ENCODE results near the gene CCDC149. TPM values are rescaled to one million over a fixed set of nuclear protein-coding genes. Genes with fewer than 3 reads are reported as not detected.

CCDC149 gene
- total RNA-seq, 3 donors from 2014 or later (not counting 1 experiment from before 2014, with no cell fraction given) = 0.14 to 0.86 (median 0.43) TPM

GRCh38 chr4:24928708-24929107 is 15.9 kb upstream of the CCDC149 start:
- Histone ChIP-seq H3K4me3 (ENCODE audit: low read length) (no peak overlapping the region), H3K27ac (ENCODE audit: low read length) (no peak overlapping the region), H3K36me3 (ENCODE audit: control insufficient read depth, insufficient read depth, low read length) (no peaks in the 10 kb centered on the region), H3K4me1 (ENCODE audit: control insufficient read depth, insufficient read depth, low read length) (no peaks in the 10 kb centered on the region), H3K27me3 (ENCODE audit: control insufficient read depth, insufficient read depth, low read length) (no peaks in the 10 kb centered on the region), H3K9me3 (ENCODE audit: control insufficient read depth, insufficient read depth, low read length) (no peaks in the 10 kb centered on the region)
- WGBS (ENCODE audit: insufficient coverage) = 68% methylated on average over 2 of the region's 2 CpGs
- Mint-ChIP-seq H3K9me3 (no peaks in the 10 kb centered on the region), H3K4me1 (no peaks in the 10 kb centered on the region), H3K4me3 (no peak overlapping the region), H3K36me3 (no peaks in the 10 kb centered on the region), H3K27ac (no peak overlapping the region), H3K27me3 (ENCODE audit: low read depth in 2 of 2) (peaks cover 0 to 4% of the 10 kb centered on the region in 2 donors)
- TF ChIP-seq CTCF (IDR thresholded peaks at IDR 0.05) = no peak
- DNase-seq (no peak), ATAC-seq (no peak)
- intact Hi-C loops (cut with micrococcal nuclease) = no loop called here

DNA sequence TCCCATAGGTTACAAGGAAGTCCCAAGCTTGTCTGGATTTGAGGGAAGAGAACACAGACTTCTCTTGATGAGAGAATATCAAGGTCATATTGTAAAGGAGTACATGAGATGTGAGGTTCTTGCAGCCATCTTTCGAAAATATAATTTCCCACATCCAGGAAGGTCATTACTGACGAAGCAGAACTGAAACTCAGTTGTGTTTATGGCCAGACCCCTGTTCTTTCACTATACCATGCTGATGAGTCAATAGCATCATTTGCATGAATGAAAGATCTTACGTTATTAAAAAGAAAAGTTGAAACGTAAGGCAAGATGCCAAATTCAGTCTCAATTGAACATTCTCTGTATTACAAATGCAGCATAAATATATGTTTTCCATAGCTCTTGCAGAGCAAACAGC is 14.2 kb upstream of the CCDC149 start:
- Mint-ChIP-seq H3K27ac (no peak overlapping the region), H3K27me3 (ENCODE audit: low read depth in 2 of 2) (peaks cover 0 to 4% of the 10 kb centered on the region in 2 donors), H3K9me3 (no peaks in the 10 kb centered on the region), H3K36me3 (no peaks in the 10 kb centered on the region), H3K4me1 (no peaks in the 10 kb centered on the region), H3K4me3 (no peak overlapping the region)
- H3K36me3 ChIP-seq (ENCODE audit: control insufficient read depth, insufficient read depth, low read length) = no peaks in the 10 kb centered on the region
- no peak for TF ChIP-seq CTCF (IDR thresholded peaks at IDR 0.05)
- WGBS (ENCODE audit: insufficient coverage) = 84% methylated on average over 4 of the region's 4 CpGs
- H3K4me1 ChIP-seq (ENCODE audit: control insufficient read depth, insufficient read depth, low read length) = no peaks in the 10 kb centered on the region
- intact Hi-C loops (cut with micrococcal nuclease) = no loop called here
- H3K4me3 ChIP-seq (ENCODE audit: low read length) = no peak overlapping the region
- no peaks in the 10 kb centered on the region for H3K9me3 ChIP-seq (ENCODE audit: control insufficient read depth, insufficient read depth, low read length)
- no peaks in the 10 kb centered on the region for H3K27me3 ChIP-seq (ENCODE audit: control insufficient read depth, insufficient read depth, low read length)
- no peak for DNase-seq
- no peak overlapping the region for H3K27ac ChIP-seq (ENCODE audit: low read length)
- no peak for ATAC-seq

GRCh38 chr4:24924309-24924781 is 11.5 kb upstream of the CCDC149 start:
- ATAC-seq = no peak
- no peak overlapping the region for H3K4me3 Mint-ChIP-seq
- no peaks in the 10 kb centered on the region for H3K36me3 ChIP-seq (ENCODE audit: control insufficient read depth, insufficient read depth, low read length)
- H3K27ac ChIP-seq (ENCODE audit: low read length) = no peak overlapping the region
- no peaks in the 10 kb centered on the region for H3K4me1 ChIP-seq (ENCODE audit: control insufficient read depth, insufficient read depth, low read length)
- H3K9me3 ChIP-seq (ENCODE audit: control insufficient read depth, insufficient read depth, low read length) = no peaks in the 10 kb centered on the region
- no peaks in the 10 kb centered on the region for H3K4me1 Mint-ChIP-seq
- no peak for DNase-seq
- peaks cover 0 to 2% of the 10 kb centered on the region in 2 donors for H3K9me3 Mint-ChIP-seq
- intact Hi-C loops (cut with micrococcal nuclease) = no loop called here
- H3K27me3 ChIP-seq (ENCODE audit: control insufficient read depth, insufficient read depth, low read length) = no peaks in the 10 kb centered on the region
- H3K27me3 Mint-ChIP-seq (ENCODE audit: low read depth in 2 of 2) = no peaks in the 10 kb centered on the region
- H3K4me3 ChIP-seq (ENCODE audit: low read length) = no peak overlapping the region
- WGBS (ENCODE audit: insufficient coverage) = 94% methylated on average over 2 of the region's 3 CpGs
- TF ChIP-seq CTCF (IDR thresholded peaks at IDR 0.05) = no peak
- no peaks in the 10 kb centered on the region for H3K36me3 Mint-ChIP-seq
- no peak overlapping the region for H3K27ac Mint-ChIP-seq

DNA sequence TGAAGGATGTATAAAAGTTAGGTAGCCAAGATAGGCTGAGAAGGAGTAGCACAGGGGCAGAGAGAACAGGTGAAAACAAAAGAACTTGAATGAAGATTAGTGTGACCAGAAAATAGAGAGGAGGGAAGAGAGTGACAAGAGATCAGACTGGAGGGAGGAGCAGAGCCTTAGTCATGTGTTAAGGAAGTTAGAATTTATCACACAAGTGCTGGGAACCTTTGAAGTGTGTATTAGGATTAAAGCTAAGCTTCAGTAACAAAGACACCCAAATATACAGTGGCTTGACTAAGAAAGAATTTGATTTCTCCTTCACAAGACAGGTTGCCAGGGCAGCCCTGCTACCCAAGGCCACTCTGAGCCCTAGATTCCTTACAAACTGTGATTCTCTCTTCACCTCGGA is 10.7 kb upstream of the CCDC149 start:
- WGBS (ENCODE audit: insufficient coverage) = 82% methylated on average over 1 of the region's 1 CpG
- ATAC-seq = no peak

More for the DNA sequence above, 10.7 kb upstream of the CCDC149 start:
- no peaks in the 10 kb centered on the region for H3K36me3 ChIP-seq (ENCODE audit: control insufficient read depth, insufficient read depth, low read length)
- no peaks in the 10 kb centered on the region for H3K36me3 Mint-ChIP-seq
- no peak overlapping the region for H3K27ac Mint-ChIP-seq
- no peaks in the 10 kb centered on the region for H3K27me3 Mint-ChIP-seq (ENCODE audit: low read depth in 2 of 2)
- H3K27ac ChIP-seq (ENCODE audit: low read length) = no peak overlapping the region
- H3K27me3 ChIP-seq (ENCODE audit: control insufficient read depth, insufficient read depth, low read length) = no peaks in the 10 kb centered on the region
- no peak overlapping the region for H3K4me3 Mint-ChIP-seq
- no peaks in the 10 kb centered on the region for H3K4me1 Mint-ChIP-seq
- H3K4me3 ChIP-seq (ENCODE audit: low read length) = no peak overlapping the region
- H3K4me1 ChIP-seq (ENCODE audit: control insufficient read depth, insufficient read depth, low read length) = no peaks in the 10 kb centered on the region
- H3K9me3 ChIP-seq (ENCODE audit: control insufficient read depth, insufficient read depth, low read length) = no peaks in the 10 kb centered on the region
- peaks cover 0 to 2% of the 10 kb centered on the region in 2 donors for H3K9me3 Mint-ChIP-seq
- intact Hi-C loops (cut with micrococcal nuclease) = no loop called here
- TF ChIP-seq CTCF (IDR thresholded peaks at IDR 0.05) = no peak
- no peak for DNase-seq
